OCI-LY7 (cell line): ENCODE measurements around the gene HIVEP3.

Source experiments
- CTCF ChIP-seq: fragments of 200-600 bp; sonication (generic); conservative IDR thresholded peaks from 2 replicates; pipeline ENCODE4 v1.5.1; 2014; ENCODE audit warnings: mild to moderate bottlenecking, antibody characterized with exemption, low read length, moderate library complexity, mixed read lengths
- EZH2phosphoT487 ChIP-seq: fragments of 200-600 bp; sonication (generic); IDR thresholded peaks from 2 replicates; pipeline ENCODE4 v1.6.1; 2018; ENCODE audit warnings: low read depth, borderline replicate concordance, mild to moderate bottlenecking, mixed run types, antibody characterized with exemption, low read length, moderate library complexity, mixed read lengths

GRCh38 chr1:41664861-41665640 lies 253.7 kb downstream of the HIVEP3 start:
- TF ChIP-seq EZH2phosphoT487 (no peak), CTCF (no peak)
